GM23338 (cell line): ENCODE results near the gene AIMP2.
"Not testable (repeated sequence)": the region's sequence is repeated elsewhere in the genome, so short reads cannot be mapped to it uniquely, and the experiment has no call there.

Source experiments
- CREB1 ChIP-seq: fragments of 250-450 bp; sonication (Bioruptor Pico); IDR thresholded peaks from 2 replicates; pipeline ENCODE4 v1.5.0; 2020; ENCODE audit warnings: low read depth, mild to moderate bottlenecking, moderate library complexity
- EZH2 ChIP-seq: fragments of 200-600 bp; sonication (generic); IDR thresholded peaks from one replicate; pipeline ENCODE4 v1.8.0; 2017; ENCODE audit warnings: antibody characterized with exemption, mild to moderate bottlenecking, low read depth; ENCODE audit not compliant: unreplicated experiment
- EZH2phosphoT487 ChIP-seq: fragments of 200-600 bp; sonication (generic); IDR thresholded peaks from one replicate; pipeline ENCODE4 v1.8.1; 2018; ENCODE audit warnings: antibody characterized with exemption; ENCODE audit not compliant: unreplicated experiment
- NANOG ChIP-seq: IDR thresholded peaks from 2 replicates; pipeline ENCODE4 v1.6.1; 2016; ENCODE audit warnings: antibody characterized with exemption, borderline replicate concordance
- POLR2AphosphoS5 ChIP-seq: IDR thresholded peaks from 2 replicates; pipeline ENCODE4 v1.6.1; 2016; ENCODE audit warnings: antibody characterized with exemption, low read depth
- TF ChIP-seq, protein P1 (sequence below), 2 experiments: fragments of 200-600 bp in 1 of 2; sonication (generic) in 1 of 2; conservative IDR thresholded peaks; 2 replicates each; pipeline versions ENCODE4 v1.5.1 to v1.6.1; 2016 to 2017; ENCODE audit warnings: antibody characterized with exemption in 2 of 2, low read depth in 2 of 2, mild to moderate bottlenecking in 2 of 2, moderate library complexity in 1 of 2
- TF ChIP-seq, protein P2 (sequence below): IDR thresholded peaks from one replicate; pipeline ENCODE4 v1.6.1; 2018; ENCODE audit warnings: antibody characterized with exemption; ENCODE audit not compliant: unreplicated experiment

DNA sequence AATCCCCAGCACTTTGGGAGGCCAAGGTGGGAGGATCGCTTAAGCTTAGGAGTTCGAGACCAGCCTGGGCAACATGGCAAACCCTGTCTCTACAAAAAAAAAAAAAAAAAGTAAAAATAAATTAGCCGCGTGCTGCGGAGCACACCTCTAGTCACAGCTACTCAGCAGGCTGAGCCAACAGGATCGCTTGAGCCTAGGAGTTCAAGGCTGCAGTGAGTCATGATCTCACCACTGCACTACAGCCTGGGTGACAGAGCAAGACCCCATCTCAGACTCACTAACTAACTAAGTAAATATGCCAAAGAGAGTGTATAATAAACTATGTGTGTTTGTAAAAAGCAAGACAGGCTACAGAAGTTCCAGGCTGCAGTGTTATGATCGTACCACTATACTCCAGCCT is 45.3 kb upstream of the AIMP2 start:
- TF ChIP-seq EZH2phosphoT487; EZH2; POLR2AphosphoS5; NANOG; CREB1 (CRISPR knock-in tag): not testable (repeated sequence)
- TF ChIP-seq, protein P1, sequence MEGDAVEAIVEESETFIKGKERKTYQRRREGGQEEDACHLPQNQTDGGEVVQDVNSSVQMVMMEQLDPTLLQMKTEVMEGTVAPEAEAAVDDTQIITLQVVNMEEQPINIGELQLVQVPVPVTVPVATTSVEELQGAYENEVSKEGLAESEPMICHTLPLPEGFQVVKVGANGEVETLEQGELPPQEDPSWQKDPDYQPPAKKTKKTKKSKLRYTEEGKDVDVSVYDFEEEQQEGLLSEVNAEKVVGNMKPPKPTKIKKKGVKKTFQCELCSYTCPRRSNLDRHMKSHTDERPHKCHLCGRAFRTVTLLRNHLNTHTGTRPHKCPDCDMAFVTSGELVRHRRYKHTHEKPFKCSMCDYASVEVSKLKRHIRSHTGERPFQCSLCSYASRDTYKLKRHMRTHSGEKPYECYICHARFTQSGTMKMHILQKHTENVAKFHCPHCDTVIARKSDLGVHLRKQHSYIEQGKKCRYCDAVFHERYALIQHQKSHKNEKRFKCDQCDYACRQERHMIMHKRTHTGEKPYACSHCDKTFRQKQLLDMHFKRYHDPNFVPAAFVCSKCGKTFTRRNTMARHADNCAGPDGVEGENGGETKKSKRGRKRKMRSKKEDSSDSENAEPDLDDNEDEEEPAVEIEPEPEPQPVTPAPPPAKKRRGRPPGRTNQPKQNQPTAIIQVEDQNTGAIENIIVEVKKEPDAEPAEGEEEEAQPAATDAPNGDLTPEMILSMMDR (conservative IDR thresholded peaks at IDR 0.05; ENCODE audit: low read depth in 2 of 2): not testable (repeated sequence)
- TF ChIP-seq, protein P2, sequence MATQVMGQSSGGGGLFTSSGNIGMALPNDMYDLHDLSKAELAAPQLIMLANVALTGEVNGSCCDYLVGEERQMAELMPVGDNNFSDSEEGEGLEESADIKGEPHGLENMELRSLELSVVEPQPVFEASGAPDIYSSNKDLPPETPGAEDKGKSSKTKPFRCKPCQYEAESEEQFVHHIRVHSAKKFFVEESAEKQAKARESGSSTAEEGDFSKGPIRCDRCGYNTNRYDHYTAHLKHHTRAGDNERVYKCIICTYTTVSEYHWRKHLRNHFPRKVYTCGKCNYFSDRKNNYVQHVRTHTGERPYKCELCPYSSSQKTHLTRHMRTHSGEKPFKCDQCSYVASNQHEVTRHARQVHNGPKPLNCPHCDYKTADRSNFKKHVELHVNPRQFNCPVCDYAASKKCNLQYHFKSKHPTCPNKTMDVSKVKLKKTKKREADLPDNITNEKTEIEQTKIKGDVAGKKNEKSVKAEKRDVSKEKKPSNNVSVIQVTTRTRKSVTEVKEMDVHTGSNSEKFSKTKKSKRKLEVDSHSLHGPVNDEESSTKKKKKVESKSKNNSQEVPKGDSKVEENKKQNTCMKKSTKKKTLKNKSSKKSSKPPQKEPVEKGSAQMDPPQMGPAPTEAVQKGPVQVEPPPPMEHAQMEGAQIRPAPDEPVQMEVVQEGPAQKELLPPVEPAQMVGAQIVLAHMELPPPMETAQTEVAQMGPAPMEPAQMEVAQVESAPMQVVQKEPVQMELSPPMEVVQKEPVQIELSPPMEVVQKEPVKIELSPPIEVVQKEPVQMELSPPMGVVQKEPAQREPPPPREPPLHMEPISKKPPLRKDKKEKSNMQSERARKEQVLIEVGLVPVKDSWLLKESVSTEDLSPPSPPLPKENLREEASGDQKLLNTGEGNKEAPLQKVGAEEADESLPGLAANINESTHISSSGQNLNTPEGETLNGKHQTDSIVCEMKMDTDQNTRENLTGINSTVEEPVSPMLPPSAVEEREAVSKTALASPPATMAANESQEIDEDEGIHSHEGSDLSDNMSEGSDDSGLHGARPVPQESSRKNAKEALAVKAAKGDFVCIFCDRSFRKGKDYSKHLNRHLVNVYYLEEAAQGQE: not testable (repeated sequence)
